ENCODE results near the gene ROBO1.

- TF ChIP-seq, protein P1, sequence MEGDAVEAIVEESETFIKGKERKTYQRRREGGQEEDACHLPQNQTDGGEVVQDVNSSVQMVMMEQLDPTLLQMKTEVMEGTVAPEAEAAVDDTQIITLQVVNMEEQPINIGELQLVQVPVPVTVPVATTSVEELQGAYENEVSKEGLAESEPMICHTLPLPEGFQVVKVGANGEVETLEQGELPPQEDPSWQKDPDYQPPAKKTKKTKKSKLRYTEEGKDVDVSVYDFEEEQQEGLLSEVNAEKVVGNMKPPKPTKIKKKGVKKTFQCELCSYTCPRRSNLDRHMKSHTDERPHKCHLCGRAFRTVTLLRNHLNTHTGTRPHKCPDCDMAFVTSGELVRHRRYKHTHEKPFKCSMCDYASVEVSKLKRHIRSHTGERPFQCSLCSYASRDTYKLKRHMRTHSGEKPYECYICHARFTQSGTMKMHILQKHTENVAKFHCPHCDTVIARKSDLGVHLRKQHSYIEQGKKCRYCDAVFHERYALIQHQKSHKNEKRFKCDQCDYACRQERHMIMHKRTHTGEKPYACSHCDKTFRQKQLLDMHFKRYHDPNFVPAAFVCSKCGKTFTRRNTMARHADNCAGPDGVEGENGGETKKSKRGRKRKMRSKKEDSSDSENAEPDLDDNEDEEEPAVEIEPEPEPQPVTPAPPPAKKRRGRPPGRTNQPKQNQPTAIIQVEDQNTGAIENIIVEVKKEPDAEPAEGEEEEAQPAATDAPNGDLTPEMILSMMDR (IDR thresholded peaks at IDR 0.05): no peak
- no peak for TF ChIP-seq POLR2A (IDR thresholded peaks at IDR 0.05)
Observed at GRCh38 chr3:78900880-78901279, 866.9 kb downstream of the ROBO1 start.
